Left ventricle myocardium inferior (tissue), 1 donor: Measurements from ENCODE around the gene EPHA7. TPM values are rescaled to one million over a fixed set of nuclear protein-coding genes. Genes with fewer than 3 reads are reported as not detected.

Source experiments
- DNase-seq: peaks from one replicate; pipeline ENCODE4 v3.0.0-alpha.2; 2020
- H3K27ac ChIP-seq: fragments of 200-600 bp; replicated peaks from 2 replicates; pipeline ENCODE4 v1.8.0; 2021
- H3K27me3 ChIP-seq: fragments of 200-600 bp; 2 replicates; pipeline ENCODE4 v1.8.0; 2021; ENCODE audit warnings: low read depth
- H3K36me3 ChIP-seq: fragments of 200-600 bp; 2 replicates; pipeline ENCODE4 v1.8.0; 2021
- H3K4me1 ChIP-seq: fragments of 200-600 bp; 2 replicates; pipeline ENCODE4 v1.8.0; 2021
- H3K4me3 ChIP-seq: fragments of 200-600 bp; 2 replicates; pipeline ENCODE4 v1.8.0; 2021; ENCODE audit warnings: mild to moderate bottlenecking, moderate library complexity
- H3K9me3 ChIP-seq: fragments of 200-600 bp; replicated peaks from 2 replicates; pipeline ENCODE4 v1.8.0; 2021
- intact Hi-C: fragments of 100-400 bp; cut with micrococcal nuclease; formaldehyde crosslinking; loops from one replicate; pipeline ENCODE4 v1.11.0; 2022
- total RNA-seq: library from RNA; stranded (reverse); fragmentation: NEBNext Ultra II Directional; extraction: Animal tissue kit (Norgen Biotek cat#: 25700); gene quantifications from one replicate; pipeline ENCODE4 v1.2.1, GENCODE V29; 2021
- TF ChIP-seq, protein P1 (sequence below): fragments of 200-600 bp; IDR thresholded peaks from 2 replicates; pipeline ENCODE4 v1.8.0; 2021; ENCODE audit warnings: antibody characterized with exemption, mild to moderate bottlenecking, borderline replicate concordance
- donor health status: DM: no; HTN: yes; CAD: no; lungs with severe emphysema.

Gene EPHA7
- total RNA-seq, 1 donor from 2014 or later = 12.5 TPM

DNA sequence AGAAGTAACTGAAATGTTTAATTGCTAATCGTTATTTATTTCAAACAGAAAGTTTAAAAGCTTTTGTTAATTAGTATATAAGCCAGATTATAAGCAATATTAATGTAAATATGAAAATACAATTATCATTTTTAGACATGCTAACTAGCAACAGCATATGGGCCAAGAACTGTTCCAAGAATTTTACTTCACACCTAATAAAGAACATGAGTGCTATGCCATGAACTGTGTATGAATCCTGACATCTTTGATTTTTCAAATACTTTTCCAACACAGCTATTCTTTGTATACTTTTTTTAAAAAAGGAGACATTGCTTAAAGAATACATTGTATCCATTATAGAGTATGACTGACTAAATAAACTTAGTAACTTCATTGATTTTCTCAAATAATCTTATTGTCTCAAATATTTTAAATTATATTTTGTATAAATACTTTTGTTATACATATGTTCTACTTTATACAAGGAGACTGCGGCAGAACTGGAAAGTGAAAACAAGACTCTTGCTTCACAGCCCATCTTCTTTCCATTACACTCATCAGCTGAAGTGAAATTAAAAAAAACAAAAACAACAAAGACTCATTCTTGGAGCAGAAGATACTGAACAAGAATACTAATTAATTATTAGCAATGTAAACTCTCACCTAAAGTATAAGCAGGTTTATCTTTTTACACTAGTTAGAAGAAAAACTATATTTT lies 89.9 kb downstream of the EPHA7 start:
- Histone ChIP-seq H3K4me1 (no peaks in the 10 kb centered on the region), H3K27ac (no peak overlapping the region), H3K9me3 (peaks cover 9% of the 10 kb centered on the region), H3K27me3 (no peaks in the 10 kb centered on the region), H3K36me3 (no peaks in the 10 kb centered on the region), H3K4me3 (no peak overlapping the region)
- TF ChIP-seq, protein P1, sequence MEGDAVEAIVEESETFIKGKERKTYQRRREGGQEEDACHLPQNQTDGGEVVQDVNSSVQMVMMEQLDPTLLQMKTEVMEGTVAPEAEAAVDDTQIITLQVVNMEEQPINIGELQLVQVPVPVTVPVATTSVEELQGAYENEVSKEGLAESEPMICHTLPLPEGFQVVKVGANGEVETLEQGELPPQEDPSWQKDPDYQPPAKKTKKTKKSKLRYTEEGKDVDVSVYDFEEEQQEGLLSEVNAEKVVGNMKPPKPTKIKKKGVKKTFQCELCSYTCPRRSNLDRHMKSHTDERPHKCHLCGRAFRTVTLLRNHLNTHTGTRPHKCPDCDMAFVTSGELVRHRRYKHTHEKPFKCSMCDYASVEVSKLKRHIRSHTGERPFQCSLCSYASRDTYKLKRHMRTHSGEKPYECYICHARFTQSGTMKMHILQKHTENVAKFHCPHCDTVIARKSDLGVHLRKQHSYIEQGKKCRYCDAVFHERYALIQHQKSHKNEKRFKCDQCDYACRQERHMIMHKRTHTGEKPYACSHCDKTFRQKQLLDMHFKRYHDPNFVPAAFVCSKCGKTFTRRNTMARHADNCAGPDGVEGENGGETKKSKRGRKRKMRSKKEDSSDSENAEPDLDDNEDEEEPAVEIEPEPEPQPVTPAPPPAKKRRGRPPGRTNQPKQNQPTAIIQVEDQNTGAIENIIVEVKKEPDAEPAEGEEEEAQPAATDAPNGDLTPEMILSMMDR = no peak
- DNase-seq = no peak
- intact Hi-C loops = no loop called here

DNA sequence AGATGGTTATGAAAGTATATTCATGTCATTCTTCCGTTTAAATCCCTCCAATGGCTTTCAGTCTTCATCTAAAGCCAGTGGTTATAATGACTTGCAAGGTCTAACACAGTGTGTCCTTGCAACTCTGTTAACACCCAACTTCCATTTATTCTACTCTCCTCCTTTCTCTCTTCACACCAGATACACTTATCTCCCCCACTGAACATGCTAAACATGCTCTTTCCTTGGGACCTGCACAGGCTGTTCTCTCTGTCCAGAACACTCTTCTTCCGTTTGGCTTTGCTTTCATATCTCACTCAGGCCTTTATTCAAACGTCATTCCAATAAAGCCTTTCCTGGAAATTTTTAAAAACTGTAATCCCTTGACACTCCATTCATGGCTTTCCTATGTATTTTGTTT lies 91.5 kb downstream of the EPHA7 start:
- intact Hi-C loops = no loop called here

DNA sequence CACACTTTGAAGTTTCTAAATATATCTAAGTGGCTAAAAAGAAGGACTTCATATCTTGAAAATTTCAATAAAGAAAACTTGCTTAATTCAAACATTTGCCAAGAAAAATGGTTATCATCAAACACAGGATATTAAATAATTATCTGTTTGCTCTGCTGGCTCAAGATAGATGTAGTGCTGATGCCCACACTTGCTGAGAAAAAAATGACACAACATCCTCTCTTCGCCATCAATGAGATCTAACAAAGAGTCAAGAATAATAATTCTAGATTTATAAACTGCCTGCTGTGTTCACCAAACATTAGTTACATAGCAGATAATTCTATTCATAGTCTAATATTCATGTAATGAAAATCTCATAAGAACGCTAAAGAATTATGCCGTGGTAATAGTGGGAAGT lies 93.6 kb downstream of the EPHA7 start:
- no peak overlapping the region for H3K27ac ChIP-seq

More for the DNA sequence above, 91.5 kb downstream of the EPHA7 start:
- H3K4me1 ChIP-seq = no peaks in the 10 kb centered on the region
- DNase-seq = no peak
- H3K4me3 ChIP-seq = no peak overlapping the region
- no peak overlapping the region for H3K27ac ChIP-seq
- H3K27me3 ChIP-seq = no peaks in the 10 kb centered on the region
- no peaks in the 10 kb centered on the region for H3K36me3 ChIP-seq
- no peaks in the 10 kb centered on the region for H3K9me3 ChIP-seq
- TF ChIP-seq, protein P1 = no peak

DNA sequence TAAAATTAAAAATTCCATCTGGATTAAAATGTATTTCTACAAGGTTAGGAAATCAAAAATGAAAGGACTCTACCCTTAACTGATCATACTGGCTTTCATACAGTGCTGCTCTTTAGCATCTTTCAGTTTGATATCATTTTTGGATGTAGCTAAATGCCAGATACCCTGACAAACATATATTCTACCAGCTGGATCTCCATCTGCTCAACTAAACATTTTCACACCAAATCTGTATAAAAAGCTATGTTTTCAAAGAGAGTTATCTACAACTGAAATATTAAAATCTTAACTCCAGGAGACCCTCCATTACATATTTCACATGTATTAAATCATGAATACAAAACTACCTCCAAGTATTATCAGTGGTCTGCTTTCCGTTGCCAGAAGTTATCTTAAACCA lies 95.7 kb downstream of the EPHA7 start:
- TF ChIP-seq, protein P1 = no peak
- no peak overlapping the region for H3K4me3 ChIP-seq
- H3K27ac ChIP-seq = no peak overlapping the region
- no peaks in the 10 kb centered on the region for H3K4me1 ChIP-seq
- no peaks in the 10 kb centered on the region for H3K9me3 ChIP-seq
- no peaks in the 10 kb centered on the region for H3K27me3 ChIP-seq
- no peaks in the 10 kb centered on the region for H3K36me3 ChIP-seq
- intact Hi-C loops = no loop called here
- DNase-seq = no peak

More for the DNA sequence above, 93.6 kb downstream of the EPHA7 start:
- no peaks in the 10 kb centered on the region for H3K27me3 ChIP-seq
- no peaks in the 10 kb centered on the region for H3K4me1 ChIP-seq
- DNase-seq = no peak
- no peak overlapping the region for H3K4me3 ChIP-seq
- no peaks in the 10 kb centered on the region for H3K36me3 ChIP-seq
- TF ChIP-seq, protein P1 = no peak
- intact Hi-C loops = no loop called here
- no peaks in the 10 kb centered on the region for H3K9me3 ChIP-seq

DNA sequence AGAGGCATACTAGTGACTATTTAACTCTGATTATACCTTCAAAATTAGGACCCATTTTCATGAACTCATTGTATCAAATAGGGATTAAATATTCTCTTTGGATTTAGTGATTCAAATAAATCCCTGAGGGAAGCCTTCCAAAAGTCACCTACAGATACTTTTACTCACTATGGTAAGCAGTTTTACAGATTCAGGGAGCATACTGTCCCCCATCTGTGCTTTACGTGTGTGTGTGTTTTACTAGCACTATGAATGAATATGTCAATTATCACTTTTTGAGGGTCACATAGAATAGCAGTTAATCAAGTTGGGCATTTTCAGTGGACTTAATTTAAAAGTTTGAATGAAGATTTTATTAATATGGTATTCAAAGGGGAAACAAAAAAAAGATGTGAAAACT lies 96.7 kb downstream of the EPHA7 start:
- Histone ChIP-seq H3K27ac (no peak overlapping the region), H3K27me3 (no peaks in the 10 kb centered on the region), H3K36me3 (no peaks in the 10 kb centered on the region), H3K4me3 (no peak overlapping the region), H3K4me1 (no peaks in the 10 kb centered on the region), H3K9me3 (no peaks in the 10 kb centered on the region)
- TF ChIP-seq, protein P1 = no peak
- no peak for DNase-seq
- intact Hi-C loops = no loop called here
